Fibroblast of lung (primary cell): ENCODE data around the gene PALLD. TPM values are rescaled to one million over a fixed set of nuclear protein-coding genes. Genes with fewer than 3 reads are reported as not detected.

ENCODE experiments used
- DNase-seq, 2 donors: peaks; one replicate each; pipeline versions ENCODE4 v3.0.0 to v3.0.0-alpha.2; 2010; ENCODE audit warnings: low read depth in 2 of 2
- H2AFZ ChIP-seq: 2 replicates; pipeline ENCODE4 v1.5.1; 2012; ENCODE audit warnings: low read length, control low read depth, inconsistent platforms
- H3K27ac ChIP-seq: 2 replicates; pipeline ENCODE4 v1.5.1; 2011; ENCODE audit warnings: low read length, control low read depth; ENCODE audit not compliant: insufficient read depth
- H3K27me3 ChIP-seq: 2 replicates; pipeline ENCODE4 v1.5.1; 2011; ENCODE audit warnings: mild to moderate bottlenecking, low read length; ENCODE audit not compliant: control insufficient read depth, insufficient read depth
- H3K36me3 ChIP-seq: 2 replicates; pipeline ENCODE4 v1.5.1; 2011; ENCODE audit warnings: low read length; ENCODE audit not compliant: control insufficient read depth, insufficient read depth
- H3K4me1 ChIP-seq: 2 replicates; pipeline ENCODE4 v1.5.1; 2011; ENCODE audit warnings: low read length; ENCODE audit not compliant: control insufficient read depth, insufficient read depth; ENCODE audit errors: extremely low read depth
- H3K4me2 ChIP-seq: 2 replicates; pipeline ENCODE4 v1.5.1; 2011; ENCODE audit warnings: low read length, control low read depth; ENCODE audit not compliant: insufficient read depth; ENCODE audit errors: extremely low read depth
- H3K4me3 ChIP-seq, 4 experiments: fragments of 200-600 bp in 1 of 4; sonication (generic) in 1 of 4; replicated peaks in 1 of 4; 2 replicates each; pipeline ENCODE4 v1.5.1; 2011 to 2016; ENCODE audit warnings: low read length in 4 of 4, low read depth in 3 of 4, mild to moderate bottlenecking in 3 of 4, control low read depth in 2 of 4, inconsistent platforms in 1 of 4, mixed read lengths in 1 of 4; ENCODE audit not compliant: insufficient read depth in 1 of 4; ENCODE audit errors: control extremely low read depth in 1 of 4
- H3K79me2 ChIP-seq: 2 replicates; pipeline ENCODE4 v1.5.1; 2012; ENCODE audit warnings: mild to moderate bottlenecking, low read length, inconsistent platforms; ENCODE audit not compliant: control insufficient read depth, insufficient read depth
- H3K9ac ChIP-seq: 2 replicates; pipeline ENCODE4 v1.5.1; 2011; ENCODE audit warnings: mild to moderate bottlenecking, low read length, control low read depth; ENCODE audit not compliant: insufficient read depth
- H3K9me3 ChIP-seq: 2 replicates; pipeline ENCODE4 v1.5.1; 2012; ENCODE audit warnings: low read depth, low read length; ENCODE audit not compliant: control insufficient read depth, insufficient read depth
- H4K20me1 ChIP-seq: 2 replicates; pipeline ENCODE4 v1.5.1; 2011; ENCODE audit warnings: low read length; ENCODE audit not compliant: control insufficient read depth, insufficient read depth; ENCODE audit errors: extremely low read depth
- EZH2 ChIP-seq: IDR thresholded peaks from 2 replicates; pipeline ENCODE4 v1.5.1; 2012; ENCODE audit warnings: low read length, control low read depth, mild to moderate bottlenecking; ENCODE audit errors: missing control alignments
- polyA plus RNA-seq, 2 donors: library from polyadenylated mRNA; depleted of rRNA in 1 of 2; stranded (reverse) in 1 of 2; unstranded in 1 of 2; fragments of >200 nt; gene quantifications; 2 replicates each; pipeline ENCODE4 v1.2.1, GENCODE V29; 2011 to 2012; ENCODE audit warnings: missing spikeins in 1 of 2
- total RNA-seq: library from RNA; depleted of rRNA; stranded (reverse); fragments of >200 nt; gene quantifications from 2 replicates; pipeline ENCODE4 v1.2.1, GENCODE V29; 2014
- TF ChIP-seq, protein P1 (sequence below), 2 donors: IDR thresholded peaks in 1 of 2; conservative IDR thresholded peaks in 1 of 2; 1 replicate in 1 of 2; 2 replicates in 1 of 2; pipeline ENCODE4 v1.5.1; 2011 to 2012; ENCODE audit warnings: low read length in 2 of 2, control low read depth in 1 of 2, inconsistent platforms in 1 of 2, low read depth in 1 of 2, mild to moderate bottlenecking in 1 of 2

PALLD gene
- total and polyA plus RNA-seq, 2 donors (not counting 1 experiment from before 2014, with no cell fraction given), result 200 to 205 TPM

DNA sequence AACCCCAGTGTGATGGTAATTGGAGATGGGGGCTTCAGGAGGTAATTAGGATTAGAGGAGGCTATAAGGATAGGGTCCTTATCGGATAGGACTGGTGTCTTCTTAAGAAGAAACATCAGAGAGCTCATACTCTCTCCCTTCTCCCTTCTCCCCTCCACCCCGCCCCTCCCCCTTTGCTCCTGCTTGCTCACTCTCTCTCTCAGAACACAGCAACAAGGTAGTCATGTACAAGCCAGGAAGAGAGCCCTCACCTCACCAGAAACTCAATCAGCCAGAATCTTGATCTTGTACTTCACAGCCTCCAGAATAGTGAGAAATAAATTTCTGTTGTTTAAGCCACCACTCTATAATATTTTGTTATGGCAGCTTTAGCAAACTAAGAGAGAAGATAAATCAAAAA is 21.1 kb upstream of the PALLD start:
- no peak overlapping the region for H3K27ac ChIP-seq
- TF ChIP-seq, protein P1, sequence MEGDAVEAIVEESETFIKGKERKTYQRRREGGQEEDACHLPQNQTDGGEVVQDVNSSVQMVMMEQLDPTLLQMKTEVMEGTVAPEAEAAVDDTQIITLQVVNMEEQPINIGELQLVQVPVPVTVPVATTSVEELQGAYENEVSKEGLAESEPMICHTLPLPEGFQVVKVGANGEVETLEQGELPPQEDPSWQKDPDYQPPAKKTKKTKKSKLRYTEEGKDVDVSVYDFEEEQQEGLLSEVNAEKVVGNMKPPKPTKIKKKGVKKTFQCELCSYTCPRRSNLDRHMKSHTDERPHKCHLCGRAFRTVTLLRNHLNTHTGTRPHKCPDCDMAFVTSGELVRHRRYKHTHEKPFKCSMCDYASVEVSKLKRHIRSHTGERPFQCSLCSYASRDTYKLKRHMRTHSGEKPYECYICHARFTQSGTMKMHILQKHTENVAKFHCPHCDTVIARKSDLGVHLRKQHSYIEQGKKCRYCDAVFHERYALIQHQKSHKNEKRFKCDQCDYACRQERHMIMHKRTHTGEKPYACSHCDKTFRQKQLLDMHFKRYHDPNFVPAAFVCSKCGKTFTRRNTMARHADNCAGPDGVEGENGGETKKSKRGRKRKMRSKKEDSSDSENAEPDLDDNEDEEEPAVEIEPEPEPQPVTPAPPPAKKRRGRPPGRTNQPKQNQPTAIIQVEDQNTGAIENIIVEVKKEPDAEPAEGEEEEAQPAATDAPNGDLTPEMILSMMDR (conservative IDR thresholded peaks at IDR 0.05 in 1 of 2, IDR thresholded peaks at IDR 0.05 in 1 of 2; ENCODE audit: low read depth in 1 of 2, low read length in 2 of 2), result no peak
- no peak for TF ChIP-seq EZH2
- no peak overlapping the region for H2AFZ ChIP-seq
- H4K20me1 ChIP-seq, result no peaks in the 10 kb centered on the region
- H3K4me3 ChIP-seq, result no peak overlapping the region
- no peaks in the 10 kb centered on the region for H3K4me1 ChIP-seq
- H3K4me2 ChIP-seq, result no peak overlapping the region
- H3K36me3 ChIP-seq, result peaks cover 1% of the 10 kb centered on the region
- DNase-seq, result peak in 1 of 2 donors; percentile 24
- peaks cover 6% of the 10 kb centered on the region for H3K79me2 ChIP-seq
- H3K9ac ChIP-seq, result no peak overlapping the region
- no peaks in the 10 kb centered on the region for H3K27me3 ChIP-seq
- no peaks in the 10 kb centered on the region for H3K9me3 ChIP-seq

DNA sequence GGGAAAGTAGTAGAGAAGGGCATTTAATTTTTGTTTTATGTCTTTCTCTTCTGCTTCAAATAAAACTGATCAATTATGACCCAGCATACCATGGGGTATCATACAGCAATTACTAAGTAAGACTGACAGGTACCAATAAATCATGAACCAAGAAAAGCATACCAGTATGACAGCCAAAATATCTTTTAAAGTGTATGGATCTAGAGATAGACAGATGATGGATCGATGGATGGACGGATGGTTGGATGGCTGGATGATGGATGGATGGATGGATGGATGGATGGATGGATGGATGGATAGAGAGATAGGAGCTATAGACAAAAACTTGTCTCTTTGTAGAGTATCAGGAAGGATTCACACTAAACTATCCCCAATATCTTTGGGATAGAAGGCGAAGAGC is 18.0 kb upstream of the PALLD start:
- TF ChIP-seq, protein P1 (conservative IDR thresholded peaks at IDR 0.05 in 1 of 2, IDR thresholded peaks at IDR 0.05 in 1 of 2; ENCODE audit: low read depth in 1 of 2, low read length in 2 of 2), result no peak
- TF ChIP-seq EZH2, result no peak
- Histone ChIP-seq H3K27me3 (no peaks in the 10 kb centered on the region), H3K4me3 (peak overlapping the region in 1 of 4 experiments; percentile 78), H3K79me2 (peaks cover 6% of the 10 kb centered on the region), H4K20me1 (no peaks in the 10 kb centered on the region), H3K4me1 (peaks cover 12% of the 10 kb centered on the region), H3K9me3 (no peaks in the 10 kb centered on the region), H3K4me2 (peak overlapping the region; percentile 41), H3K9ac (no peak overlapping the region), H3K27ac (no peak overlapping the region), H2AFZ (no peak overlapping the region), H3K36me3 (no peaks in the 10 kb centered on the region)
- DNase-seq, result no peak

DNA sequence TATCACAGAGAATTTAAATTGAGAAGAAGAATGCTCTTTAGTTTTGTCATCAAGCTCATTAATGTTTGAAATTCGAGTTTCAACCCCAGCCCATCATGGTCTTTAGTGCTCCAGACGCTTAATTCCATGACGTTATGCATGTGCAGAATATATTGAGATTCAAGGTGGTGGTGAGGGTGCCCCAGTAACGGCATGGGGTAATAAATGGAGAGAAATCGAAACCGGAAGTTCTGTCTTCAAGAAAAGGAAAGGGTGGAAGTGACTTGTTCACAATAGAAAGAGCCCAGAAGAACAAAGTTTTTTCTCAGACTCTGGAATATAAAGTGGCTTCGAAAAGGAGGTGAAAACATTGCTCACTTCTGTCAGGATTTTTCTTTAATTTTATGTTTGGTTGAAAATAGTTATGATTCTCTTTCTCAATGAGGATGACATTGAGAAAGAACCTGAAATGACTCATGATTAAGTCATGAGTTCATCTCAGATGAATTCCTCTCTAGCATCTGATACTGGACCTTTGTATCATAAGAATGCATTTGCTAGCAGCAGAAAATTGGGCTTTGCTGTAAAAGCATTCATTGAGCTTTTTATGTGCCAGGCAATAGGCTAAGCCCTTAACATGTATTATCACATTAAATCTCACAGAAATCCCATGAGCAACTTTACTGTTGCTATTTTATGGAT is 15.8 kb upstream of the PALLD start:
- peak; percentile 72 to 87 for DNase-seq
- peak overlapping the region; percentile 99 for H3K4me2 ChIP-seq
- H3K4me3 ChIP-seq, result peak overlapping the region; percentile 70 to 87 (median 78)
- H3K36me3 ChIP-seq, result no peaks in the 10 kb centered on the region
- peaks cover 6% of the 10 kb centered on the region for H3K79me2 ChIP-seq
- no peaks in the 10 kb centered on the region for H3K9me3 ChIP-seq
- H2AFZ ChIP-seq, result peak overlapping the region; percentile 84
- H3K27me3 ChIP-seq, result no peaks in the 10 kb centered on the region
- TF ChIP-seq, protein P1 (conservative IDR thresholded peaks at IDR 0.05 in 1 of 2, IDR thresholded peaks at IDR 0.05 in 1 of 2; ENCODE audit: low read depth in 1 of 2, low read length in 2 of 2), result no peak
- no peak for TF ChIP-seq EZH2
- peak overlapping the region; percentile 68 for H3K9ac ChIP-seq
- H3K4me1 ChIP-seq, result peaks cover 19% of the 10 kb centered on the region
- no peaks in the 10 kb centered on the region for H4K20me1 ChIP-seq
- peak overlapping the region; percentile 89 for H3K27ac ChIP-seq
